ENCODE results near the gene NR1H4. TPM values are rescaled to one million over a fixed set of nuclear protein-coding genes. Genes with fewer than 3 reads are reported as not detected.

NR1H4 gene
- total and polyA plus RNA-seq, 2 of the 8 experiments (the other 6 are each of a cell fraction or from before 2014, with no cell fraction given), result not detected

DNA sequence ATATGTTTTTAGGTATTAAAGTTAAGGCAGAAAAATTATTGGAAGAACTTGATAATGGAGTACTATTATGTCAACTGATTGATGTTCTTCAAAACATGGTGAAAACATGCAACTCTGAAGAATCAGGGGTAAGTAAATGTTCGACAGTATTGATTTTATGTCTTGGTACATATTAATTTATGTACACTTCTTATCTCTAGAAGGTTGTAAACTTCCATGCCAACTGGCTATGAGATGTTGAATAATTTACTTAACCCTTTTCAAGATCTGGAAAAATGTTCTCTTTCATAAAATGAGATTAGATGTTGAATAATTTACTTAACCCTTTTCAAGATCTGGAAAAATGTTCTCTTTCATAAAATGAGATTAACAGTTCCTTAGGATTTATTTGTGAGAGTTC lies 128.0 kb downstream of the NR1H4 start:
- Histone ChIP-seq H2BK12ac (ENCODE audit: low read depth, low read length) (no peak overlapping the region), H3K4me1 (replicated peaks in 1 of 4; ENCODE audit: control insufficient read depth in 3 of 4, insufficient read depth in 4 of 4, low read length in 3 of 4) (no peaks in the 10 kb centered on the region), H2AK5ac (ENCODE audit: low read depth, low read length) (no peak overlapping the region), H3K9me3 (ENCODE audit: insufficient read depth in 2 of 2, low read depth in 1 of 2, low read length in 1 of 2) (no peaks in the 10 kb centered on the region), H3K4ac (replicated peaks; ENCODE audit: insufficient read length, low read depth, low read length) (no peak overlapping the region), H3K23ac (ENCODE audit: insufficient read length) (no peak overlapping the region), H3K36me3 (ENCODE audit: control insufficient read depth in 2 of 4, insufficient read depth in 4 of 4, low read length in 3 of 4) (no peaks in the 10 kb centered on the region; a peak in 1 of 8 replicates), H2BK15ac (ENCODE audit: low read length) (no peak overlapping the region), H3K14ac (ENCODE audit: insufficient read length) (no peak overlapping the region), H3K18ac (ENCODE audit: extremely low read depth, low read length) (no peak overlapping the region), H4K8ac (ENCODE audit: extremely low read depth, insufficient read depth, low read length) (no peak overlapping the region), H3K4me2 (ENCODE audit: insufficient read depth in 1 of 2, low read depth in 2 of 2, low read length in 2 of 2) (no peak overlapping the region), H3K27me3 (replicated peaks in 1 of 4; ENCODE audit: control insufficient read depth in 3 of 4, extremely low read depth in 1 of 4, insufficient read depth in 3 of 4, low read length in 3 of 4) (no peaks in the 10 kb centered on the region), H2BK120ac (replicated peaks; ENCODE audit: low read depth, low read length) (no peak overlapping the region), H4K91ac (replicated peaks; ENCODE audit: insufficient read length, low read length) (no peak overlapping the region), H3K79me1 (ENCODE audit: low read depth, low read length) (no peaks in the 10 kb centered on the region), H4K5ac (ENCODE audit: insufficient read length, low read depth, low read length) (no peak overlapping the region), H3K56ac (replicated peaks; ENCODE audit: insufficient read length, low read depth, low read length) (no peak overlapping the region), H2BK20ac (ENCODE audit: low read length) (no peak overlapping the region), H3K27ac (ENCODE audit: low read depth, low read length) (no peak overlapping the region), H2AFZ (ENCODE audit: low read length) (no peak overlapping the region), H4K20me1 (replicated peaks in 1 of 2; ENCODE audit: control insufficient read depth in 1 of 2, insufficient read depth in 2 of 2, low read length in 2 of 2) (no peaks in the 10 kb centered on the region), H3K79me2 (ENCODE audit: control insufficient read depth in 1 of 2, insufficient read depth in 2 of 2, low read length in 2 of 2) (no peaks in the 10 kb centered on the region), H3K9ac (replicated peaks in 1 of 4; ENCODE audit: extremely low read depth in 1 of 4, low read depth in 3 of 4, low read length in 3 of 4) (no peak overlapping the region), H3K4me3 (ENCODE audit: extremely low read depth in 1 of 4, insufficient read depth in 2 of 4, low read depth in 3 of 4, low read length in 4 of 4) (no peak overlapping the region), H3K23me2 (ENCODE audit: low read depth, low read length) (no peaks in the 10 kb centered on the region), H2BK5ac (ENCODE audit: low read depth, low read length) (no peak overlapping the region)
- POLR2A ChIA-PET (ENCODE audit: partially characterized antibody), result no interaction called here
- CTCF ChIA-PET (ENCODE audit: partially characterized antibody), result no interaction called here
- TF ChIP-seq PHF8 (conservative IDR thresholded peaks at IDR 0.05; ENCODE audit: low read depth, low read length), result no peak
- TF ChIP-seq CHD1 (IDR thresholded peaks at IDR 0.05; ENCODE audit: low read depth, low read length), result no peak
- no peak for TF ChIP-seq CBX5 (IDR thresholded peaks at IDR 0.05; ENCODE audit: low read depth, low read length)
- TF ChIP-seq CBX8 (IDR thresholded peaks at IDR 0.05; ENCODE audit: borderline replicate concordance, low read depth, low read length), result no peak
- TF ChIP-seq KDM1A (IDR thresholded peaks at IDR 0.05; ENCODE audit: borderline replicate concordance, low read length), result no peak
- TF ChIP-seq BRCA1 (IDR thresholded peaks at IDR 0.05; ENCODE audit: low read depth, low read length), result no peak
- TF ChIP-seq, protein P1, sequence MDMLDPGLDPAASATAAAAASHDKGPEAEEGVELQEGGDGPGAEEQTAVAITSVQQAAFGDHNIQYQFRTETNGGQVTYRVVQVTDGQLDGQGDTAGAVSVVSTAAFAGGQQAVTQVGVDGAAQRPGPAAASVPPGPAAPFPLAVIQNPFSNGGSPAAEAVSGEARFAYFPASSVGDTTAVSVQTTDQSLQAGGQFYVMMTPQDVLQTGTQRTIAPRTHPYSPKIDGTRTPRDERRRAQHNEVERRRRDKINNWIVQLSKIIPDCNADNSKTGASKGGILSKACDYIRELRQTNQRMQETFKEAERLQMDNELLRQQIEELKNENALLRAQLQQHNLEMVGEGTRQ (IDR thresholded peaks at IDR 0.05; ENCODE audit: low read length), result no peak
- no peak for TF ChIP-seq POLR2A (IDR thresholded peaks at IDR 0.05; ENCODE audit: control extremely low read depth in 1 of 2, low read depth in 2 of 2, low read length in 2 of 2)
- FAIRE-seq (no peak), DNase-seq (ENCODE audit: low read depth in 1 of 2, low spot score in 2 of 2) (no peak)
- WGBS, 2 experiments (ENCODE audit: extremely low coverage in 1 of 2, insufficient coverage in 1 of 2, insufficient read length in 1 of 2, insufficient replicate concordance in 2 of 2, low coverage in 1 of 2, low lambda C conversion rate in 2 of 2, missing lambda C conversion rate in 1 of 2), result 92% methylated on average over 1 of the region's 1 CpG; no CpG with 5 or more reads in 1 of the 2 experiments

All from H1 (cell line).